ENCODE results near the gene RNF144A.
"Not testable (repeated sequence)": the region's sequence is repeated elsewhere in the genome, so short reads cannot be mapped to it uniquely, and the experiment has no call there.

The RNF144A gene

GRCh38 chr2:6917071-6917760, at the start of gene RNF144A:
Gene RNF144A (plus strand): TSS chr2:6917412. CDS start chr2:6996927, 79,515 bp downstream.
- H3K27ac ChIP-seq = no peak within 1 kb of the TSS
- DNase-seq (ENCODE audit: low read depth, low spot score) = no peak

- DNase-seq (ENCODE audit: low read depth, low spot score) = no peak
- no peak overlapping the region for H3K27ac ChIP-seq
Observed at GRCh38 chr2:6872394-6872793, 44.8 kb upstream of the RNF144A start.

GRCh38 chr2:6874032-6874431, 43.2 kb upstream of the RNF144A start:
- H3K27ac ChIP-seq = no peak overlapping the region
- DNase-seq (ENCODE audit: low read depth, low spot score) = no peak

GRCh38 chr2:6876309-6876708, 40.9 kb upstream of the RNF144A start:
- DNase-seq (ENCODE audit: low read depth, low spot score) = no peak
- no peak overlapping the region for H3K27ac ChIP-seq

- no peak within 1 kb of the TSS for H3K27ac ChIP-seq
- DNase-seq (ENCODE audit: low read depth, low spot score) = peak; percentile 77
Observed at GRCh38 chr2:6877402-6878304, 39.6 kb upstream of the RNF144A start, which contains the start of gene RSAD2. Gene RSAD2 (plus strand): TSS chr2:6877777. CDS start chr2:6877801, 24 bp downstream.

GRCh38 chr2:6878549-6878948, 38.7 kb upstream of the RNF144A start:
- DNase-seq (ENCODE audit: low read depth, low spot score) = no peak
- H3K27ac ChIP-seq = no peak overlapping the region

- DNase-seq (ENCODE audit: low read depth, low spot score) = no peak
- H3K27ac ChIP-seq = no peak overlapping the region
Observed at GRCh38 chr2:6879011-6879410, 38.2 kb upstream of the RNF144A start.

GRCh38 chr2:6880200-6880733, 36.9 kb upstream of the RNF144A start:
- no peak for DNase-seq (ENCODE audit: low read depth, low spot score)
- H3K27ac ChIP-seq = no peak overlapping the region

- DNase-seq (ENCODE audit: low read depth, low spot score) = no peak
- no peak overlapping the region for H3K27ac ChIP-seq
Observed at GRCh38 chr2:6881046-6881445, 36.2 kb upstream of the RNF144A start.

- H3K27ac ChIP-seq = no peak overlapping the region
- DNase-seq (ENCODE audit: low read depth, low spot score) = no peak
Observed at GRCh38 chr2:6881516-6881915, 35.7 kb upstream of the RNF144A start.

- DNase-seq (ENCODE audit: low read depth, low spot score) = no peak
- no peak overlapping the region for H3K27ac ChIP-seq
Observed at GRCh38 chr2:6883448-6884122, 33.6 kb upstream of the RNF144A start.

GRCh38 chr2:6885551-6885950, 31.7 kb upstream of the RNF144A start:
- H3K27ac ChIP-seq = no peak overlapping the region
- no peak for DNase-seq (ENCODE audit: low read depth, low spot score)

- no peak for DNase-seq (ENCODE audit: low read depth, low spot score)
Observed at GRCh38 chr2:6885968-6886367, 31.2 kb upstream of the RNF144A start.

GRCh38 chr2:6887751-6888192, 29.4 kb upstream of the RNF144A start:
- no peak overlapping the region for H3K27ac ChIP-seq
- no peak for DNase-seq (ENCODE audit: low read depth, low spot score)

More at GRCh38 chr2:6885968-6886367, 31.2 kb upstream of the RNF144A start:
- no peak overlapping the region for H3K27ac ChIP-seq

GRCh38 chr2:6888724-6889123, 28.5 kb upstream of the RNF144A start:
- no peak for DNase-seq (ENCODE audit: low read depth, low spot score)
- no peak overlapping the region for H3K27ac ChIP-seq

GRCh38 chr2:6893876-6894482, 23.2 kb upstream of the RNF144A start:
- no peak overlapping the region for H3K27ac ChIP-seq
- DNase-seq (ENCODE audit: low read depth, low spot score) = no peak

- H3K27ac ChIP-seq = no peak overlapping the region
- DNase-seq (ENCODE audit: low read depth, low spot score) = no peak
Observed at GRCh38 chr2:6896930-6897759, 20.1 kb upstream of the RNF144A start.

- DNase-seq (ENCODE audit: low read depth, low spot score); H3K27ac ChIP-seq: not testable (repeated sequence)
Observed at GRCh38 chr2:6902581-6902980, 14.6 kb upstream of the RNF144A start.

- H3K27ac ChIP-seq = no peak overlapping the region
- no peak for DNase-seq (ENCODE audit: low read depth, low spot score)
Observed at GRCh38 chr2:6905668-6906067, 11.5 kb upstream of the RNF144A start.
